NCI-H345 treated with DMSO at 0.1 percent for 48 hours (cell line): Measurements from ENCODE around the gene TMTC1.
A peak's percentile ranks its signal among the peaks of the same experiment; 100 is the strongest.
"Not testable (repeated sequence)": the region's sequence is repeated elsewhere in the genome, so short reads cannot be mapped to it uniquely, and the experiment has no call there.

ENCODE experiments used
- DNase-seq: peaks from one replicate; lab custom pipeline; 2025; ENCODE audit not compliant: unreplicated experiment; lab: John Stamatoyannopoulos, UW

Gene TMTC1

GRCh38 chr12:29578731-29579130, 205.0 kb downstream of the TMTC1 start:
- DNase-seq: no peak

- no peak for DNase-seq
Measured at GRCh38 chr12:29578070-29578469, 205.7 kb downstream of the TMTC1 start.

GRCh38 chr12:29574500-29574899, 209.2 kb downstream of the TMTC1 start:
- DNase-seq: no peak

- no peak for DNase-seq
Measured at GRCh38 chr12:29572938-29573337, 210.8 kb downstream of the TMTC1 start.

GRCh38 chr12:29572464-29572863, 211.3 kb downstream of the TMTC1 start:
- no peak for DNase-seq

GRCh38 chr12:29569132-29569757, 214.5 kb downstream of the TMTC1 start:
- DNase-seq: no peak

- DNase-seq: no peak
Measured at GRCh38 chr12:29566441-29566840, 217.3 kb downstream of the TMTC1 start.

GRCh38 chr12:29565727-29566126, 218.0 kb downstream of the TMTC1 start:
- DNase-seq: no peak

GRCh38 chr12:29564925-29565324, 218.8 kb downstream of the TMTC1 start:
- DNase-seq: no peak

- no peak for DNase-seq
Measured at GRCh38 chr12:29563636-29564035, 220.1 kb downstream of the TMTC1 start.

- no peak for DNase-seq
Measured at GRCh38 chr12:29563071-29563470, 220.7 kb downstream of the TMTC1 start.

GRCh38 chr12:29562110-29562804, 221.5 kb downstream of the TMTC1 start:
- no peak for DNase-seq

- no peak for DNase-seq
Measured at GRCh38 chr12:29561664-29562071, 222.1 kb downstream of the TMTC1 start.

GRCh38 chr12:29559198-29559597, 224.5 kb downstream of the TMTC1 start:
- no peak for DNase-seq

- no peak for DNase-seq
Measured at GRCh38 chr12:29556363-29556762, 227.4 kb downstream of the TMTC1 start.

GRCh38 chr12:29555451-29555850, 228.3 kb downstream of the TMTC1 start:
- not testable (repeated sequence) for DNase-seq

GRCh38 chr12:29552994-29553748, 230.6 kb downstream of the TMTC1 start:
- DNase-seq: no peak

- DNase-seq: peak; percentile 38
Measured at GRCh38 chr12:29552324-29552927, 231.3 kb downstream of the TMTC1 start.

GRCh38 chr12:29551812-29552211, 231.9 kb downstream of the TMTC1 start:
- DNase-seq: no peak

- no peak for DNase-seq
Measured at GRCh38 chr12:29547864-29548263, 235.9 kb downstream of the TMTC1 start.

GRCh38 chr12:29547151-29547632, 236.6 kb downstream of the TMTC1 start:
- DNase-seq: no peak
